Pancreas (tissue), 10 donors: ENCODE measurements around the gene SH3BP4. TPM values are rescaled to one million over a fixed set of nuclear protein-coding genes. Genes with fewer than 3 reads are reported as not detected.

Experiments used
- ATAC-seq, 4 donors: fragments of 200-7000 bp; cut with Tn5 transposase; one replicate each; pipeline versions ENCODE4 v1.8.0 to v1.9.1; 2020; ENCODE audit warnings: mild to moderate bottlenecking in 4 of 4, moderate library complexity in 4 of 4
- DNase-seq, 6 donors: peaks; one replicate each; pipeline ENCODE4 v3.0.0-alpha.2; 2020
- FAIRE-seq: peaks from 2 replicates; lab custom pipeline; 2012; peaks lifted over from hg19 to GRCh38; lab: Jason Lieb, UNC
- H3K27ac ChIP-seq, 4 donors: fragments of 200-600 bp; sonication (generic); 1 replicate in 3 of 4; 2 replicates in 1 of 4; pipeline versions ENCODE4 v1.5.0 to v1.8.0; 2020
- H3K27me3 ChIP-seq, 4 donors: fragments of 200-600 bp; one replicate each; pipeline ENCODE4 v1.8.0; 2021
- H3K36me3 ChIP-seq, 3 donors: fragments of 200-600 bp; sonication (generic) in 1 of 3; one replicate each; pipeline versions ENCODE4 v1.5.0 to v1.8.0; 2020 to 2021
- H3K4me1 ChIP-seq, 3 donors: fragments of 200-600 bp; one replicate each; pipeline ENCODE4 v1.8.0; 2021
- H3K4me3 ChIP-seq, 4 donors: fragments of 200-600 bp; sonication (generic) in 2 of 4; one replicate each; pipeline versions ENCODE4 v1.5.0 to v1.8.0; 2020 to 2021
- H3K9me3 ChIP-seq, 4 donors: fragments of 200-600 bp; one replicate each; pipeline ENCODE4 v1.8.0; 2021
- CTCF ChIP-seq, 4 donors: fragments of 200-600 bp; sonication (generic) in 3 of 4; IDR thresholded peaks; one replicate each; pipeline versions ENCODE4 v1.5.0 to v1.8.0; 2021; ENCODE audit warnings: antibody characterized with exemption in 4 of 4
- WGBS, 2 donors: extraction: QIAGEN DNeasy Blood & Tissue Kit; methylation state at CpG; one replicate each; pipeline ENCODE4 v1.1.7; 2013; 5-methylcytosine and 5-hydroxymethylcytosine counted together
- intact Hi-C, 3 donors: fragments of 100-400 bp; cut with DNase I; formaldehyde crosslinking; loops; one replicate each; pipeline versions ENCODE4 v1.11.1 to v1.14.2; 2022
- polyA plus RNA-seq, 2 donors: library from polyadenylated mRNA; stranded (reverse); fragments of 200-250 nt; gene quantifications; one replicate each; pipeline ENCODE4 v1.2.3, GENCODE V29; 2013
- total RNA-seq, 6 donors: library from RNA; stranded (reverse); fragmentation: NEBNext Ultra II Directional in 4 of 6; extraction: Animal tissue kit (Norgen Biotek cat#: 25700) in 4 of 6; gene quantifications; one replicate each; pipeline versions ENCODE4 v1.2.1 to v1.2.4, GENCODE V29; 2021 to 2023
- donor health status: healthy with polysubstance abuse.
- donor health status: DM: no; HTN: no; CAD: no; lungs with moderate emphysema.
- donor health status: DM: no; HTN: no; CAD: no.
- donor health status: control.
- donor health status: control.
- donor health status: Bipolar disorder and iron deficiency.
- donor health status: DM: yes; HTN: yes; CAD: no.
- donor health status: DM: no; HTN: no; CAD: no.
- donor health status: DM: no; HTN: no; CAD: no.
- donor health status: DM: yes; HTN: yes; CAD: no.

SH3BP4 gene
- total and polyA plus RNA-seq, 8 donors, result 20.5 to 99.7 (median 62.8) TPM

GRCh38 chr2:234971496-234971895 is 19.7 kb downstream of the SH3BP4 start:
- 88 to 93% methylated on average over 7 of the region's 7 CpGs for WGBS, 2 donors
- no peak for DNase-seq
- no peak overlapping the region for H3K4me3 ChIP-seq
- no peak for ATAC-seq
- intact Hi-C loops, result no loop called here
- no peaks in the 10 kb centered on the region for H3K9me3 ChIP-seq
- H3K27ac ChIP-seq, result no peak overlapping the region
- no peak for TF ChIP-seq CTCF (IDR thresholded peaks at IDR 0.05)
- no peak for FAIRE-seq
- no peaks in the 10 kb centered on the region for H3K36me3 ChIP-seq
- H3K27me3 ChIP-seq, result no peaks in the 10 kb centered on the region
- H3K4me1 ChIP-seq, result peaks cover 35 to 57% (median 39%) of the 10 kb centered on the region in 3 donors

- Histone ChIP-seq H3K27me3 (no peaks in the 10 kb centered on the region), H3K27ac (peak overlapping the region in 2 of 4 donors; percentile 18 to 48), H3K36me3 (no peaks in the 10 kb centered on the region), H3K4me3 (no peak overlapping the region), H3K4me1 (peaks cover 40 to 63% (median 48%) of the 10 kb centered on the region in 3 donors), H3K9me3 (no peaks in the 10 kb centered on the region)
- DNase-seq, result no peak
- intact Hi-C loops, result no loop called here
- FAIRE-seq, result no peak
- peak in 1 of 4 donors; percentile 20 for ATAC-seq
- TF ChIP-seq CTCF (IDR thresholded peaks at IDR 0.05), result no peak
- 64 to 68% methylated on average over 8 of the region's 8 CpGs for WGBS, 2 donors
These were observed 21.2 kb downstream of the SH3BP4 start for GRCh38 chr2:234973008-234973407.

- Histone ChIP-seq H3K36me3 (no peaks in the 10 kb centered on the region), H3K9me3 (no peaks in the 10 kb centered on the region), H3K27me3 (no peaks in the 10 kb centered on the region), H3K27ac (peak overlapping the region; percentile 36 to 87 (median 69)), H3K4me3 (peak overlapping the region in 1 of 4 donors; percentile 3), H3K4me1 (peaks cover 53 to 65% (median 55%) of the 10 kb centered on the region in 3 donors)
- 27 to 30% methylated on average over 30 of the region's 30 CpGs for WGBS, 2 donors
- intact Hi-C loops, result no loop called here
- no peak for TF ChIP-seq CTCF (IDR thresholded peaks at IDR 0.05)
- DNase-seq, result peak in 5 of 6 donors; percentile 60 to 86 (median 65)
- peak; percentile 51 to 70 (median 62) for ATAC-seq
- no peak for FAIRE-seq
These were observed 22.9 kb downstream of the SH3BP4 start for GRCh38 chr2:234974501-234975385.

- DNase-seq (no peak), FAIRE-seq (no peak), ATAC-seq (no peak)
- 86 to 88% methylated on average over 1 of the region's 1 CpG for WGBS, 2 donors
- intact Hi-C loops, result no loop called here
- peaks cover 62 to 72% (median 64%) of the 10 kb centered on the region in 3 donors for H3K4me1 ChIP-seq
- no peaks in the 10 kb centered on the region for H3K36me3 ChIP-seq
- H3K9me3 ChIP-seq, result no peaks in the 10 kb centered on the region
- no peak for TF ChIP-seq CTCF (IDR thresholded peaks at IDR 0.05)
- H3K4me3 ChIP-seq, result no peak overlapping the region
- H3K27me3 ChIP-seq, result no peaks in the 10 kb centered on the region
- H3K27ac ChIP-seq, result peak overlapping the region; percentile 36 to 87 (median 69)
These were observed 23.8 kb downstream of the SH3BP4 start for GRCh38 chr2:234975611-234976010.
